AG09319 (cell line): ENCODE data around the gene DIP2C.

Experiments used
- DNase-seq: peaks from one replicate; pipeline ENCODE4 v3.0.0-alpha.2; 2010; ENCODE audit warnings: low read depth; ENCODE audit errors: extremely low read depth
- TF ChIP-seq, protein P1 (sequence below): IDR thresholded peaks from 2 replicates; pipeline ENCODE4 v1.5.1; 2011; ENCODE audit warnings: low read depth, mild to moderate bottlenecking, inconsistent platforms, low read length, moderate library complexity

The DIP2C gene

GRCh38 chr10:387909-388660 is 301.4 kb downstream of the DIP2C start:
- DNase-seq = no peak

GRCh38 chr10:387593-387891 is 301.9 kb downstream of the DIP2C start:
- DNase-seq = no peak
- TF ChIP-seq, protein P1, sequence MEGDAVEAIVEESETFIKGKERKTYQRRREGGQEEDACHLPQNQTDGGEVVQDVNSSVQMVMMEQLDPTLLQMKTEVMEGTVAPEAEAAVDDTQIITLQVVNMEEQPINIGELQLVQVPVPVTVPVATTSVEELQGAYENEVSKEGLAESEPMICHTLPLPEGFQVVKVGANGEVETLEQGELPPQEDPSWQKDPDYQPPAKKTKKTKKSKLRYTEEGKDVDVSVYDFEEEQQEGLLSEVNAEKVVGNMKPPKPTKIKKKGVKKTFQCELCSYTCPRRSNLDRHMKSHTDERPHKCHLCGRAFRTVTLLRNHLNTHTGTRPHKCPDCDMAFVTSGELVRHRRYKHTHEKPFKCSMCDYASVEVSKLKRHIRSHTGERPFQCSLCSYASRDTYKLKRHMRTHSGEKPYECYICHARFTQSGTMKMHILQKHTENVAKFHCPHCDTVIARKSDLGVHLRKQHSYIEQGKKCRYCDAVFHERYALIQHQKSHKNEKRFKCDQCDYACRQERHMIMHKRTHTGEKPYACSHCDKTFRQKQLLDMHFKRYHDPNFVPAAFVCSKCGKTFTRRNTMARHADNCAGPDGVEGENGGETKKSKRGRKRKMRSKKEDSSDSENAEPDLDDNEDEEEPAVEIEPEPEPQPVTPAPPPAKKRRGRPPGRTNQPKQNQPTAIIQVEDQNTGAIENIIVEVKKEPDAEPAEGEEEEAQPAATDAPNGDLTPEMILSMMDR = no peak

More at GRCh38 chr10:387909-388660, 301.4 kb downstream of the DIP2C start:
- TF ChIP-seq, protein P1 = no peak

- DNase-seq = no peak
- TF ChIP-seq, protein P1 = no peak
These were observed 302.5 kb downstream of the DIP2C start for GRCh38 chr10:386771-387592.

GRCh38 chr10:385571-386300 is 303.7 kb downstream of the DIP2C start:
- TF ChIP-seq, protein P1 = no peak

GRCh38 chr10:384538-385305 is 304.7 kb downstream of the DIP2C start:
- TF ChIP-seq, protein P1 = no peak
- no peak for DNase-seq

More at GRCh38 chr10:385571-386300, 303.7 kb downstream of the DIP2C start:
- DNase-seq = no peak

DNA sequence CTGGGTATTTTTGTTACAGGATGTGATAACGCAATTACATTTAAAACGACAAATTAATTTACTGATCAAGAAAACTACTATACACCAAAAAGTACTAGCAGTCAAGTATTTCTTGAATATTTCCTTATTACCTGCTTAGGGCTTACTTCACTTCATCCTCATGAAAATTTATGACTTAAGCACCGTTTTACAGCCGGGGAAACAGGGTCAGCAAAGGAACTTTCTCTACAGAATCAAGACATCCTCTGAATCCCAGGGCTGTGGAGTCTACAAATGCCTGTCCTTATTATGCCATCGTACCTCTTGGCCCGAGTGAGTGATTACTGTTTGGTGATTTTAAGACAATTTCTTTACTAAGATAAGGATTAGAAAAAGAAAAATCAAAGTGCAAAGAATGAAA is 305.9 kb downstream of the DIP2C start:
- no peak for DNase-seq
- TF ChIP-seq, protein P1 = no peak
